Activated CD4-positive, alpha-beta T cell treated with anti-CD3 and anti-CD28 coated beads for 48 hours (primary cell): ENCODE measurements around the gene IDH3G.
"Not testable (repeated sequence)": the region's sequence is repeated elsewhere in the genome, so short reads cannot be mapped to it uniquely, and the experiment has no call there.

Experiments
- DNase-seq: peaks from one replicate; pipeline ENCODE4 v3.0.0-alpha.2; 2020

IDH3G gene

DNA sequence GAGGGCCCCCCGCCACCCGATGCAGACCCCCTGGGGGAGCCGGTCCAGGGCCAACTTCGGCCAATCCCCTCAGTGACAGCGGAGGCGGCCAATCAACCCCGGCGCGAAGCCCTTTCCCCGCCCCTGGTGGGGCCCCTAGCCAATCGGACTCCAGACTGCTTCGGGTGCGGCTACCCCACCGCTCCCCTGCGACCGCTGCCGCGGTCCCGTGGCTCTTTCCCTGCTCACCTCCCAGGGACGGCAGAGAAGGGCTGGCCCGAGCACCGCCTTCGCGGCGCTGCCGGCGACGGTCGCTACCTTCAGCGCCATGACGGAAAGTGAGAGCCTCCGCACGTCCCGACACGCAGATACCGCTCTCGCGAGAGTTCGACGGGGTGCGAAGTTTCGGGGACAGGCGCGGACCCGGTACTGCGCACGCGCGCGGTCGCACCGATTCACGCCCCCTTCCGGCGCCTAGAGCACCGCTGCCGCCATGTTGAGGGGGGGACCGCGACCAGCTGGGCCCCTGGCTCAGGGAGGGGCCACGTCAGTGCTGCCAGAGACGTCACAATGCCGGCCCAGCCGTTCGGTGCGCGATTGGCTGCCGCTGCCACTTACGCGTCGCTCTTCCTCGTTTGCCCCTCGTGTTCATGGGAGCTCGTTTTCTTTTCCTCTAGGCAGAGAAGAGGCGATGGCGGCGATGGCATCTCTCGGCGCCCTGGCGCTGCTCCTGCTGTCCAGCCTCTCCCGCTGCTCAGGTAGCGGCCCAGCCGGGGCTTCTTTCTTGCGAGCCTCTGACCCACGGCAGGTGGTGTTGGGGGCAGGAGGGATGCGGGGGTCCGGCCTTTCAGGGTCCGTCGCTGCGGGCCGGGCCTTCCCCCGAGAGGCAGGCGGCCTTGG, at the start of gene IDH3G, which contains the start of gene SSR4:
Gene IDH3G (minus strand): TSS at position 358 of the 879 bp plus-strand sequence. CDS start 49 bp downstream, at position 309.
Gene SSR4 (plus strand): TSS at position 651 of the 879 bp plus-strand sequence. CDS start 20 bp downstream, at position 671.
- peak; percentile 93 for DNase-seq

DNA sequence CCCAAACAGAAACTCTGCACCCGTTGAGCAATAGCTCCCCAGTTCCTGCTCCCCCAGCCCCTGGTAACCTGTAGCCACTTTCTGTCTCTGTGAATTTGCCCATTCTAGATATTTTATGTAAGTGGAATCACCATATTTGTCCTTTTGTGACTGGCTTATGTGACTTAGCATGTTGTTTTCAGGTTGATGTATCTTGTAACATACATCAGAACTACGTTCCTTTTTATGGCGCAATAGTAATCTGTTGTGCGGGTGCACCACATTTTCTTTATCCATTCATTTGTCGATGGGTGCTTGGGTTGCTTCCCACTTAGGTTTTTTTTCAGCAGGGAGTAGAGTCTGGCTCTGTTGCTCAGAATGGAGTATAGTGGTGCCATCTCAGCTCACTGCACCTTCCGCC, 42.7 kb upstream of the IDH3G start:
- DNase-seq: no peak

DNA sequence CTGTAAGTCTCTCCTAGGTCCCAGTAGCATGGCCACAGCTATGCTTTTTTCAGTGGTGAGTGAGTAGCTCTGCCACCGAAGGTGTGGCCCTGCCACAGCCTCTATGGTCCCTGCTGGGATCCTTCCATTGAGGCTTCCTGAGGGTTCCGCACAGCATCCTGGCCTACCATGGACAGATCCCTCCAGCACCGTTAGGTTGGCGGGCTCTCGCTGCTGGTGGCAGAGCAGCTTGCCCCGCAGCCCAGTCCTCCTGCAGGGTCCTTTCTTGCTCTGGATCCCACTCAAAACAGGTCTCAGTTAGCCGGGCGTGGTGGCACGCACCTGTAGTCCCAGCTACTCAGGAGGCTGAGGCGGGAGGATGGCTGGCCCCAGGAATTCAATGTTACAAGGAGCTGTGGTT, 38.6 kb upstream of the IDH3G start:
- no peak for DNase-seq

DNA sequence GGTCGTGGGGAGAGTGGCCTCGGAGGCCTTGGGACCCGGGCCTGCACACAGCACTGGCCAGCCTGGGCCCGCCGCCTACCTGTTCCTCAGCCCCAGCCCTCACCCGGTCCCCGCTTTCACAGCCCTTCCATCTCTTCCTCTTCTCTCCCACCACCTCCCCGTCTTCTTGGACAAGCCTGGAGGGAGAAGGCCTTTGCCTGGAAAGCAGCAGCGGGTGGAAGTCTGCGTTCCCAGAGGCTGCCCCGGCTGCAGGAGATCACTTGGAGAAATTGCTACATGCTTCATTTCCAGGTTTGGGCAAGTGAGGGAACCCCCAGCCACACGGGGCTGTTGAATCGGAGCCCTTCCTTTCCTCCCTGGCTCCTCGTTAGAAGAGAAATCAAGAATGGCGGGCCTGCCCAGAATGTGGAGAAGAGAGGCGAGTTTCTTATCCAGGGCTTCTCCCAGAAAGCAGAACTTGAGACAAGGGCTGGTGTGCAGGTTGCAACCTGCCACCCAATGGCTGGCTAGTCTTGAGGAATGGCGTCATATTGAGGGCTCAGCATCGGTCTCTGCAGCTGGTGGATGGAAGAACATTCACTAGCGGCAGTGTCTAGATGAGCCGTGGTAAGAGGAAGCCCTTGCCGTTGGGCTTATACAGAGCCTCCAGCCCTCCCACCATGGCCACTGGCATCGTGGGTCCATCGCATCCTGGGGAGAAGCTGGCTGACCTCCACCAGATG, 37.4 kb upstream of the IDH3G start:
- no peak for DNase-seq

DNA sequence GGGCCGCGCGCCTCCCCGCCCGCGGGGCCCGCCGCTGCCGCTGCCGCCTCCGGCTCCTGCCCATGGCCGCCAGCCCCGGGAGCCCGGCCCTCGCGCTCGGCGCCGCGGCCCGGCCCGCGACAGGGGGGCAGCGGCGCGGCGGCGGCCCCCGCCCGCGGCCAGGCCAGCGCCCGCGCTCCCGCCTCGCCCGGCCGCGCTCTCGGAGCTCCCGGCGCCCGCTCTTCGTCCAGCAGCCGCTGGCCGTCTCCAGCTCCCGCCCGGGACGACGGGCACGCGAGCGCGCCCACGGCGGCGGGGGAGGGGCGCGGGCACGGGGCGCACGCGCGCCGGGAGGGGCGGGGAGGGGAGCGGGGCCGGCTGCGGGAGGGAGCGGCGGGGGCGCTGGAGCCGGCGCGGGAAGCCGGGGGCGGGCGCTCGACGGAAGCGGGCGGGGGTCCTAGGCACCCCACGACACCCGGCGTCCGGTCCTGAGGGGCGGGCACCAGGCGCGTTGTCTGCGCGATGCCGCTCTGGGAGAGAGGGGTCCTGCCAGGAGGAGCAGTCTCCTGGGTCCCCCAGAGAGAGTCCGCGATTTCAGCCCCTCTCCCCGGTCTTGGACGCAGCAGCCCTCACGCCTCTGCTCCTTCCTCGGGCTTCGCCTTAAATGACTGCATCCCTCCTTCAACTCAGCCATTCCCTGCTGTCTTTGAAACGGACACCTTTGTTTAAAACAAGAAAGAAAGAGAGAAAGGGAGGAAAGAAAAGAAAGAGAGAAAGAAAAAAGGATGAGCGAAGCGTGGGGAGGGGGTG, 36.7 kb upstream of the IDH3G start:
- DNase-seq: no peak

DNA sequence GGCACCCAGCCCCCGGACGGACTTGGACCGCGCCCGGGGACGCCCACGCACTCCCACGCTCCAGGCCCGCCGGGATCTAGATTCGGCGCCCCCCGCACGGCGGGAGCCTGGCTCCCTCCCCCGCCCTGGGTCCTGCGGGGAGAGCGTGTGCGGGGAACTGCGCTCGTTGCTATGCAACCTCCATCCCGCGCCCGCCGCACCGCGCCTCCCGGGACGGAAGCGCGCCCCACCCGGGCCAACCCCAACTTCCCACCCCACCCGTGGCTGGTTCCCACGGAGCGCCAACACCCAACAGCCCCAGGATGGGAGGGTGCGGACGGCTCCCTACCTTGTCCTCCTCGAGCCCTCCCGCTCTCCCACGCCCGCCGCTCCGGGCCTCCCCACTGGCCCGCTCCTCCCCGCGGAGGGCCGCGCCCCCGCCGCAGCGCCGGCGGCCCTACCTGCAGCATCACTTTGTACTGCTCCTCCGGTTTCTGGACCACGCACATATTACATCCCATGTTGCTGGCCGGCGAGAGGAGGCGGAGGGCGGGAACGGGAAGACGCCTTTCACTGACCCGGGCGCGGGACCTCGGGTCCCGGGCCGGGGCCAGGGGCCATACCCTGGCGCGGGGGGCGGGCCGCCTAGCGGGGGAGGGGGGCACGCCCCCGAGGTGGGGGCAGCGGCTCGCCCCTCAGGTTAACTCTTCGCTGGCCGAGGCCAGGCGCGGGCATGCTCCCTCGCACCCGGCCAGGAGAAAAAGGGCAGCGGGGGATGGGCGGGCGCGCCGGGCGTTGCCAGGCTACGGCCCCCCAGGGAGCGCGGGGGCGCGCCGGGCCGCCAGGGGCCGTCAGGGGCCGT, 35.8 kb upstream of the IDH3G start, which contains the start of gene PDZD4:
Gene PDZD4 (minus strand): TSS at position 746 of the 841 bp plus-strand sequence. CDS start 246 bp downstream, at position 500.
- DNase-seq: no peak

DNA sequence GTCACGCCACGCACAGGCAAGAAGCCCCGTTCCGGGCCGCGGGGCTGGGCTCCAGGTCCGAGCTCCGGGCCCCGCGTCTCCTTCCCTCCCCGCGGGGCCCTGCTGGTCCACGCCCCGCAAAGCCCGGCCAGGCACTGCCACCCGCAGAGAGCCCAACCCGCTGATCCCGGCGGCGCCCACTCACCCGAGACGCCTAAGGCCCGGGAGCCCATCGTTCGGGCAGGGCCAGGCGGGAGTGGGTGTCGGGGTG, 35.3 kb upstream of the IDH3G start:
- no peak for DNase-seq

DNA sequence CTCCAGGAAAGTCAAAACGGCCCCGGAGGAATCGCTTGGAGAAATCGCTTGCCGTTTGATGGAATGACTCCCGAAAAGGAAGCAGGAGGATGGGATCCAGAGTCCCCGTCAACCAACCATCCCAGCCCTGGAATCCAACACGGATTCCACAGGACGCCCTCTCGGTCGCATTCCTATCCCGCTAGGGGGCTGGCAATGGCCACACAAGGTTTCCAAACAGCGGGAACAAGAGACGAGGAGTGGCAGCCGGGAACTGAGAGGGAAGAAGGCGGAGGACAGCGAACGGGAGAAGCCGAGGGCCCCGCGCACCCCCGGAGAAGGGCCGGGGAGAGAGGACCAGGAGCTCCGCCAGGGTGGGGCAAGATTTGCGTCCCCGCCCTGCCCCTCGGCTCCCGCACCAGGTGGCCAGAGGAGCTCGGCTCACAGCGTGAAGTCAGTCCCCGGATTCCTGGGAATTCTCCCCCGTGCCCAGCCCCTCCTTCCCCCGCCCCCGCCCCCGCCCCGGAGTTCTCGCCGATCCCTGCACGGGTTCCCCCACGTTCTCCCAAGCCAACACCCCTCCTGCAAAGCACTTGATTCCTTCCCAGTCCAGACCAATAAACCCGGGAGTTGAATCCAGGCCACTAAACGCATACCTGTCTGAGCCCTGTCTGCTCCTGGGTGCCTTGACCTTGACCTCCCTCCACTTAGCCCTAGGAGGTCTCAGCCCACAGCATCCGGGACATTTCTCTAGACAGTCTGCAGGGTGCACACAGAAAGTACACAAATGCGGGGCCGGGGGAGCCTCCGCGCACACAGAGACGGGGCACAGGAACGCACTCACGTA, 34.8 kb upstream of the IDH3G start:
- DNase-seq: no peak

DNA sequence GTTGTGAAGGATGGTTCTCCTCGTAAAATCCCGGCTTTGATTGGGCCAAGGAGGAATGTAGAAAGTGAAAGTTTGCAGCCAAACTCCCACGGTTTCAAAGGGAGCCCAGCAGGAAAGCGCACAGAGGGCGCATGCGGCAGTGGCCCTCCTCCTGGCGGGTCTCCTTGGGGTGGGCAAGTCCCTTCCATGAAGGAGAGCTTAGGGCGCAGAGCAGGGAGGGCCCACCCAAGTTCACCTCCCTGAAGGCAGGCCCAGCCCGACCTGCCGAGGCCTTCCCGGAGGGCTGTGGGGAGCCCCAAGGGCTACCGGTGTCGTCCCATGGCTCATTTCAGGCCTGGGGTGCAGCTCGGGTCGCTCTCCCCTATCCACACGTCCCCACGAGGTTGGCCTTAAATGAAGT, 34.1 kb upstream of the IDH3G start:
- no peak for DNase-seq

DNA sequence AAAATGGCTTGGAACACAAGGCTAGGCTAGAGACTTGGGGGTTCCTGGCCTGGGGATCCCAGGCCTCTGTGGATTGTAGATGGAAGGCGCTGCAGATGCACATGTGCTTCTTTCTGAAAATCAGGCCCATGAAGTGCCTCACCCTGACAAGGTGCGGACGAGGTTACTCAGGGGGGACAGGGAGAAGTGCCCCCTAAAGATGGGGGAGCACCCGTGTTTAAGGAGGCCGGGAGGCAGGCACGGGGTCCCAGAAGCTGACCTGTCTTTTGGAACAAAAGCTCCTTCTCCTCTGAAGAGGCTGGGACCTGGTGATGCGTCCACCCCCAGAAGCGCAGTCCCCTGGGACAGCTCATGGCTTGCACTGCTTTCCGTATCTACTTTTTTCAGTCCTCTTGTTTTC, 33.7 kb upstream of the IDH3G start:
- DNase-seq: no peak

DNA sequence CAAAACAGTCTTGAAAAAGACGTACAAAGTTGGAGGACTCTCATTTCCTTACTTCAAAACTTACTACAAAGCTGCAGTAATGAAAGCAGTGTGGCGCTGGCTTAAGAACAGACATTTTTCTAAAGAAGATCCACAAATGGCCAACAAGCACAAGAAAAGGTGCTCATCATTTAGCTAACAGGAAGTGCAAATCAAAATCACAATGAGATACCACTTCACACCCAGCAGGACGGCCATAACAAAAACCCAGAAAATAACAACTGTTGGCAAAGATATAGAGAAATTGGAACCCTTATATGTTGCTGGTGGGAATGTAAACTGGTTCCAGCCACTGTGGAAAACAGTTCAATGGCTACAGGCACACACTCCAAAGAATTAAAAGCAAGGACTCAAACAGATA, 32.8 kb upstream of the IDH3G start:
- no peak for DNase-seq

DNA sequence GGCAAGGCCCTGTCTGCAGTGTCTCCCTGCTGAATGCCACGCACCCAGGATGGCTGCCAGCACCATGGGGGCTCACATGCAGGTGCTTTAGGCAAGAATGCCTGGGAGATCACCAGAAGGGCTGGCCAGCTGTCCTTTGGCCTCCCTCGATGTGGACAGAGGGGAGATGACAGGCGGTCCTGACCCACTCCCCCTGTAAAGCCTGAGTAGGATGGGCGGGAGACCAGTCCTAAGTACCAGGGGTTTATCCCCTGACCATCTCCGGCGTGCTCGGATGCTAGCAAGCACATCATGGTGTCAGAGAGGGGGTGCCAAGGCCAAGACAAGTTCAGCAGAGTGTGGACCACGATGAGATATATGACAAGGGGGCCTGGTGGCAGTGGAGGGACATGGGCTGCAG, 30.9 kb upstream of the IDH3G start:
- DNase-seq: no peak

DNA sequence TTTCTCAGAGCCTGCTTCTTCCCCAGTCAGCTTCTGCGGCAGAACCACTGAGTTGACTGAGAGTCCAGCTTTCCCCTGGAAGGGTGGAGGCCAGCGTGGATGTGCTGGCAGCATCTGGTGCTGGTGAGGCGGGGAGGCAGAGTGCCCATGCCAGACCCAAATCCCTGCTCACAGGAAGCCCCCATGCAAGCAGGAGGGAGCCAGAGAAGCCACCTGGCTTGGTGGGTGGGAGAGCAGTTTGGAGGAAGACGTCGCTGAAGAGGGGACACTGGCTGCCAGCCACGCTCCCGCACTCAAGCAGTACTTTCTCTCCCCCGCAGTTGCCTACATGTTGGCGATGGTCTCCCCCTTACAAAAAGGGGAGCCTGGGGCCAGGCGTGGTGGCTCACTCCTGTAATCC, 30.2 kb upstream of the IDH3G start:
- DNase-seq: no peak

DNA sequence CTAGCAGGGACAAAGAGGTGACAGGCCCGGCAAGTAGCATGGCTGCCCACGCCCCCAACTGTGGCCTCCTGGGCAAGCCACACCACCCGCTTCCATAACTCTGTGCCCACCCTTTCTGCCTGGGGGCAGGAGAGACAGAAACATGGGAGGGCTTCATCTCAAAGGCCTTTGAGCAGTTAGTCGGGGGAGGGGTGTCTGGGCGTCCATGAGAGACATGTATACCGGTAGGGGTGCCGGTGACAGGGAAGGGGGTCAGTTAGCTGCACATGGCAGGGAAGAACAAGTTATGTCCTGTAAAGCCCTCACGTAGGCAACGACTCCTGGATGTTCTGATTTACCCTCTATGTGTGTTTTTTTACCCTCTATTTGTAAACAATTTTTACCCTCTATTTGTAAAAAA, 26.9 kb upstream of the IDH3G start:
- DNase-seq: no peak

DNA sequence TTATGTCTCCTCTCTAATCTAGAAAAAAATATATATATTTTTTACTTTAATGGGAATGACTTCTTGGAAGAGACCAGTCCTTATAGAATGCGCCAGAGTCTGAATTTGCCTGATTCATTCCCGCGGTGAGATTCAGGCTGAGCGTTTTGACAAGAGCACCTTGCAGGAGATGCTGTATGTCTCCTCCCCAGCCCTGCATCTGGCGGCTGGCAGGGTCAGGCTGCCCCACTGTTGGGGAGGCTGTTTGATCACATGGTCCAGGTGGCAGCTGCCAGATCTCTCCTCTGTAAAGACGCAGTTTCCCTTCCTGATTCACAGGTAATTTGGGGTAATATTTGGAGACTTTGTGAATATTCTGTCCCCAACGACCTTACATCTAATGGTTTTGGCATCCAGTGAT, 26.4 kb upstream of the IDH3G start:
- no peak for DNase-seq

DNA sequence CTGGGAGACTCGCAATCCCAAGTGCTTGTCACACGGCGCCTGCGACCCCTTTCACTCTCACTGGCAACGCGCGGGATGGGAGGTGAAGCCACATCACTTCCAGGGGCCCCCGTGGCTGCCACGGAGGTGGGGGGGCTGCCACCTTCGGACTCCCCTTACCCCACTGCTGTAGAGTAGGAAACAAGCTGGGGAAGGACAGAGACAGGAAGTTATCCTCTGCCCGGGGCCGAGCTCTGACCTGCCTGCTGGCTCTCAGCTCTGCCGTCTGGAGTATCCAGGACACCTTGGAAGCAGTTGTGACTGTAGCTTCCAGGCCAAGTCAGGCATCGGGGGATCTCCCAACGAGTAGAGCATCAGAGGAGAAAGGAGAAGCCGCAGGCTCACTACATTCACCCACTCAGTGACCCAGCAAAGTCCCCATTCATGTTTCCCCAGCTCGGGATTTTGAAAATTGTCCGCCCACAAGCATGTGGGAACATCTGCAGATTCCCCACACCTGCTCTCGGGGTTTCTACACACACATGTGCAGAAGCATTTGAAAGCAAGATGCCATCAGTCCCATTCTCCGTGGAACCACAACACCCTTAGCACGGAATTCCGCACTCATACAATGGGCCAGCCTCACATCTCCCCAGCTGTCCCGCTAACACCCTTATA, 25.3 kb upstream of the IDH3G start:
- no peak for DNase-seq

DNA sequence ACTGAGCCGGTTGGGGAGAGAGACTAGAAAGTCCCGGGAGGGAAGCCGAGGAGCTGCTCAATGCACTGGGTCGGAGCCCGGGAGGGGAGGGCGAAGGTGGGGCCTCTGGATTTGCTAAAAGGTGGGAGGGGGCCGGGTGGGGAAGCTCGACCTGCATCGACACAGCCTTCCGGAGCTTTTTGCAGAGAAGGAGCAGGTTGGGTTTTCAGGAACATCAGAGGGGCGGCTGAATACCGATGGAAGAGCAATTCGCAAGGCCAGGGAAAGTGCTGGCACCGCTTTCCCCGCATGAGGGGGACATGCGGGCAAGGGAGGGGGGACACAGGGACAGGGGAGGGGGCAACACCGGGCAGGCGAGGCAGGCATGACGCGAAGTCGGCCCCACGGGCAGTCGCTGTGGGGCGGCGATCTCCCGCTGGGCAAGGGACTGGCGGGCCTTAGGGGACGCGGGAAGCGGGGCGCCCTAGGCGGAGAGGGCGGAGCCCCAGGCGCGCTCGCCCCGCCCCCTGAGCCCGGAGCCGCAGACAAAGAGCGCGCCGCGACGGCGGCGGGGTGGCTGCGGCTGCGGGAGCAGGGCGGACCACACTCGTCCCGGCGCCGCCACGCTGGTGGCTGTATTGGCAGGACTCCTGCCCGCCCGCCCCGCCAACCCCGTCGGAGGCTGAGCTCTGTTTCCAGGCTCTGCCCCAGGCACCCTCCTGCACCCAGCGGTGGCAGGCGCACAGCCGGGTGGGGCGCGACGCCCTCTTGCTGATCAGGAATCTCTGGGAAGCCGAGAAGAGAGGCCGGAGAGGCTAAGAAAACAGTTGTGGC, 24.6 kb upstream of the IDH3G start:
- peak; percentile 57 for DNase-seq

DNA sequence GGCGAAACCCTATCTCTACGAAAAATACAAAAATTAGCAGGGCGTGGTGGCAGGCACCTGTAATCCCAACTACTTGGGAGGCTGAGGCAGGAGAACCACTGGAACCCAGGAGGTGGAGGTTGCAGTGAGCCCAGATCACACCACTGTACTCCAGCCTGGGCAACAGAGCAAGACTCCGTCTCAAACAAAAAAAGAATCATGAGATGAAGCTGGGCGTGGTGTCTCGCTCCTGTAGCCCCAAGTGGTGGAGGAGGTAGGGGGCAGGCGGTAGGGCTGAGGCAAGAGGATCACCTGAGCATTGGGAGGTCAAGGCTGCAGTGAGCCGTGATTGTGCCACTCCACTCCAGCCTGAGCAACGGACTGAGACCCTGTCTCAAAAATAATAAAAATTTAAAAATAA, 23.9 kb upstream of the IDH3G start:
- not testable (repeated sequence) for DNase-seq

DNA sequence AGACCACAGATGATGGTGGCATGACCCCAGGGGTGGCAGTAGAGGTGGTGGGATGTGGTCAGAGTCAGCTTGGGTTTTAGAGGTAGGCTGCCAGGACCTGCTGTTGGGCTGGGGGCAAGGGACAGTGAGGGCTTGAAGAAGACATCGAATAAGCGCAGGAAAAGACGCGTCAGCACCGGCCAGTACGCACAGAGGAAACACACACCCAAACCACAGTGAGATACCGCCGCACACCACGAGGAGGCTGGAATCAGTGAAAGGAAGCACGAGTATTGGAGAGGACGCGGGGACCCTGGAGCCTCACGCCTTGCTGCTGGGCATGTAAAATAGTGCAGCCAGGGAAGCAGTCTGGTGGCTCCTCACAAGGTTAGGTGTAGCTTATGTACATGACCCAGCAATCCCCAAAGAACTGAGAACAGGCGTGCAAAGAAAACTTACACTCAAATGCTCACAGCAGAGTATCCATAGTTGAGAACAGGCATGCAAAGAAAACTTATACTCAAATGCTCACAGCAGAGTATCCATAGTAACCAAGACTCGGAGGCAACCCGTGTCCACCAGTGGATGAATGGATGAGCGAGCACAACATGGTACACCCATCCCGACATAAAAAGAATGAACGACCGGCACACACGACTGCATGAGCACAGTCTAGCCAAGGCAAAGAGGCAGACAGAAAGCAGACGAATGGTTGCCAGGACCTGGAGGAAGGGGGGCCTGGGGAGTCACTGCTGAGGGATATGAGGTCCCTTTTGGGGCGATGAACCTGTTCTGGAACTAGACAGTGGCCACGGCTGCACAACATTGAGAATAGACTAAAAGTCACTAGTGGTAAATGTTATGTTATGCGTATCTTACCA, 22.9 kb upstream of the IDH3G start:
- DNase-seq: peak; percentile 55
